GM23248 (cell line): ENCODE results near the gene ZNHIT1. TPM values are rescaled to one million over a fixed set of nuclear protein-coding genes. Genes with fewer than 3 reads are reported as not detected.

Experiments used
- DNase-seq: peaks from one replicate; pipeline ENCODE4 v3.0.0-alpha.2; 2015
- H2AFZ ChIP-seq: fragments of 200-600 bp; sonication (generic); 2 replicates; pipeline ENCODE4 v1.6.1; 2016; ENCODE audit warnings: antibody characterized with exemption
- H3F3A ChIP-seq: fragments of 200-600 bp; sonication (generic); 2 replicates; pipeline ENCODE4 v1.6.1; 2016; ENCODE audit warnings: mild to moderate bottlenecking, antibody characterized with exemption, mixed run types; ENCODE audit not compliant: insufficient read depth
- H3K27ac ChIP-seq: fragments of 200-600 bp; sonication (generic); 2 replicates; pipeline ENCODE4 v1.5.1; 2016; ENCODE audit warnings: mild to moderate bottlenecking
- H3K27me3 ChIP-seq: fragments of 200-600 bp; sonication (generic); replicated peaks from 2 replicates; pipeline ENCODE4 v1.6.1; 2016; ENCODE audit warnings: mild to moderate bottlenecking; ENCODE audit not compliant: insufficient read depth
- H3K36me3 ChIP-seq: fragments of 200-600 bp; sonication (generic); 2 replicates; pipeline ENCODE4 v1.6.1; 2016; ENCODE audit warnings: low read depth, mild to moderate bottlenecking
- H3K4me1 ChIP-seq: fragments of 200-600 bp; sonication (generic); 2 replicates; pipeline ENCODE4 v1.6.1; 2016; ENCODE audit warnings: mild to moderate bottlenecking; ENCODE audit not compliant: insufficient read depth
- H3K4me2 ChIP-seq: fragments of 200-600 bp; sonication (generic); one replicate; pipeline ENCODE4 v1.6.1; 2016; ENCODE audit warnings: mild to moderate bottlenecking; ENCODE audit not compliant: unreplicated experiment
- H3K4me3 ChIP-seq: fragments of 200-600 bp; sonication (generic); 2 replicates; pipeline ENCODE4 v1.5.1; 2016; ENCODE audit warnings: mild to moderate bottlenecking
- H3K79me2 ChIP-seq: fragments of 200-600 bp; sonication (generic); 2 replicates; pipeline ENCODE4 v1.6.1; 2016; ENCODE audit warnings: mild to moderate bottlenecking; ENCODE audit not compliant: insufficient read depth
- H3K9ac ChIP-seq: fragments of 200-600 bp; sonication (generic); 2 replicates; pipeline ENCODE4 v1.6.1; 2016; ENCODE audit warnings: mild to moderate bottlenecking
- H3K9me2 ChIP-seq: fragments of 200-600 bp; sonication (generic); 2 replicates; pipeline ENCODE4 v1.6.1; 2016; ENCODE audit warnings: mixed run types, mild to moderate bottlenecking, moderate library complexity; ENCODE audit not compliant: insufficient read depth
- H3K9me3 ChIP-seq: fragments of 200-600 bp; sonication (generic); one replicate; pipeline ENCODE4 v1.6.1; 2017; ENCODE audit warnings: low read depth
- H4K20me1 ChIP-seq: fragments of 200-600 bp; sonication (generic); 2 replicates; pipeline ENCODE4 v1.6.0; 2016; ENCODE audit not compliant: insufficient read depth
- EZH2 ChIP-seq: fragments of 200-600 bp; sonication (generic); IDR thresholded peaks from 2 replicates; pipeline ENCODE4 v1.6.1; 2018; ENCODE audit warnings: antibody characterized with exemption, mild to moderate bottlenecking; ENCODE audit not compliant: insufficient read depth, poor library complexity, severe bottlenecking
- EZH2phosphoT487 ChIP-seq: fragments of 200-600 bp; sonication (generic); IDR thresholded peaks from 2 replicates; pipeline ENCODE4 v1.6.1; 2018; ENCODE audit warnings: antibody characterized with exemption, moderate library complexity, mild to moderate bottlenecking, low read depth; ENCODE audit not compliant: insufficient read depth
- WGBS, 2 experiments: methylation state at CpG; one replicate each; pipeline ENCODE4 v1.1.6; 2015 to 2017; ENCODE audit warnings: low lambda C conversion rate in 2 of 2, low coverage in 1 of 2; ENCODE audit errors: missing lambda C conversion rate in 2 of 2; 5-methylcytosine and 5-hydroxymethylcytosine counted together
- in situ Hi-C: fragments of 300-500 bp; cut with MboI; formaldehyde crosslinking; loops from 2 replicates; pipeline ENCODE4 v1.15.0; 2020
- polyA plus RNA-seq: library from polyadenylated mRNA; unstranded; fragments of >200 nt; fragmentation: Nextera tagmentation; extraction: Ambion mirVana; gene quantifications from 2 replicates; pipeline ENCODE4 v1.2.1, GENCODE V29; 2016
- total RNA-seq: library from RNA; depleted of rRNA; stranded (reverse); fragments of >200 nt; shearing (Covaris generic); gene quantifications from 2 replicates; pipeline ENCODE4 v1.2.3, GENCODE V29; 2014

The ZNHIT1 gene
- total and polyA plus RNA-seq, 2 experiments from 2014 or later = 98.0 to 119 TPM

DNA sequence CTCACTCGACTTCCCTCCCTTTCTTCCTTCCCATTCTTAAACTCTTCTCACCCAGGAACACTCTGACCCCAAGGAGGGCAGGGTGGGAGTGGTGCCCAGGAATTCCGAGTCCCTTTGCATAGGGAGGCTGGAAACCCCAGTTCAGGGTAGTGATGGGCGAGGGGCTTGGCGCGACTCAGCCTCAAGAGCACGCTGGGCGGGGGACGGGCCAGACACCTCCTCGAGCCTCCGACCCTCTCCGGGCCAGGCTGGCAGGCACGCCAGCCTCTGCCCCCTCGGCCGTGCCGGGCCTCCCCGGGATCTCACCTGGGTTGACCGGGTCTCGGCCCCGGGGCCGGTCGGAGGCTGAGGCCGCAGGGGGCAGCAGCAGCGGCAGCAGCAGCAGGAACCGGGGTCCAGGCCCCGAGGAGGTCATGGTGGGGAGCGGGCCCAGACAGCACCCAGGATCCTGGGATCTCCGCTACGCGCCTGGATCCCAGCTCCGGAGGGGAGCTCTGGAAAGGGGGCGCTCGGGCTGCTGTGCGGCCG, 1.0 kb upstream of the ZNHIT1 start:
- H3K9me2 ChIP-seq = no peaks in the 10 kb centered on the region
- H3K27me3 ChIP-seq = no peaks in the 10 kb centered on the region
- no peak for TF ChIP-seq EZH2phosphoT487
- no peak for TF ChIP-seq EZH2
- H4K20me1 ChIP-seq = no peaks in the 10 kb centered on the region
- no peaks in the 10 kb centered on the region for H3K9me3 ChIP-seq
- peak overlapping the region; percentile 93 for H2AFZ ChIP-seq
- no peak for DNase-seq
- peak overlapping the region; percentile 88 for H3K9ac ChIP-seq
- H3K79me2 ChIP-seq = peaks cover 76% of the 10 kb centered on the region
- WGBS, 2 experiments = 1 to 2% methylated on average over 22 to 31 of the region's 34 CpGs
- H3K36me3 ChIP-seq = peaks cover 18% of the 10 kb centered on the region; the same call in 1 of the 2 replicates
- in situ Hi-C loops = no loop called here
- H3F3A ChIP-seq = no peaks in the 10 kb centered on the region
- H3K27ac ChIP-seq = peak overlapping the region; percentile 94
- peaks cover 21% of the 10 kb centered on the region for H3K4me1 ChIP-seq
- H3K4me3 ChIP-seq = peak overlapping the region; percentile 95
- peak overlapping the region; percentile 93 for H3K4me2 ChIP-seq

DNA sequence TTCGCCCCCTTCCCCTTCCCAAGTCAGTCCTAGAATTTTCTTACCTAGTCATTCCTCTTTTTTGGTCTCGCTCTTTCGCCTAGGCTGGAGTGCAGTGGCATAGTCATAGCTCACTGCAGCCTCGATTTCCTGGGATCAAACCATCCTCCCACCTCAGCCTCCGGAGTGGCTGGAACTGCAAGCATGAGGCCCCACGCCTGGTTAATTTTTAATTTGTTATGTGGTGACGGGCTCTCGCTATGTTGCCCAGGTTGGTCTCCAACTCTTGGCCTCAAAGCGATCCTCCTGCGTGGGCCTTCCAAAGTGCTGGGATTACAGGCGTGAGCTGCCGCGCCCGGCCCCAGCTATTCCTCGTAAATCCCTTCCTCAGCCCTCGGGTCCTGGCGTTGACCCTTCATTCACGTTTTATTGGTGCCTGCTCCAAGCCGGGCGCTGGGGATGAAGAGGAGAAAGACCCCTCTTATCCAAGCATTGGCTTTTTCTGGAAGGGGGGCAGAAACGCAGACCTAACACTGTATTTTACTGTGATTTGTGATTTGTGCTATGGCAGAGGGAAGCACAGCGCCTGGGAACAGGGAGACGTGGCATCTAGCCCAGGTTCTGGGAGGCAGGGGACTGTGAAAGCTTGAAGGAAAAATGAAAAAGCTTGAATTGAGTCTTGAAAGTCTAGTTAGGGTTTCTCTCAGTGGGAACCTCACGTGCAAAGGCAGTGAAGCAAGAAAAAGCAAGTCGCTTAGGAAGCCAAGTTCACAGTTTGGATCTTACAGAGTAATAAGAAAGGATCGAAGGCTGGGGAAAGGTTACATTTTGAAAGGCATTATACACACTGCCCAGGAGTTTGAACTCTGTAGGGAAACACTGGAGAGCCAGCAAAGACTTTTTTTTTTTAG, 516 bp downstream of the ZNHIT1 start:
- peak overlapping the region; percentile 95 for H3K4me2 ChIP-seq
- peaks cover 23% of the 10 kb centered on the region; the same call in 1 of the 2 replicates for H3K36me3 ChIP-seq
- peaks cover 83% of the 10 kb centered on the region for H3K79me2 ChIP-seq
- TF ChIP-seq EZH2phosphoT487 (no peak), EZH2 (no peak)
- H3K4me1 ChIP-seq = peaks cover 21% of the 10 kb centered on the region
- peak overlapping the region; percentile 88 for H3K9ac ChIP-seq
- WGBS, 2 experiments = 1 to 2% methylated on average over 26 of the region's 26 CpGs
- H3K4me3 ChIP-seq = peak overlapping the region; percentile 95
- peak overlapping the region; percentile 94 for H3K27ac ChIP-seq
- no peaks in the 10 kb centered on the region for H4K20me1 ChIP-seq
- no peaks in the 10 kb centered on the region for H3K27me3 ChIP-seq
- H2AFZ ChIP-seq = peak overlapping the region; percentile 93
- H3K9me3 ChIP-seq = no peaks in the 10 kb centered on the region
- no peaks in the 10 kb centered on the region for H3F3A ChIP-seq
- H3K9me2 ChIP-seq = no peaks in the 10 kb centered on the region
- DNase-seq = peak; percentile 66
- in situ Hi-C loops = no loop called here

DNA sequence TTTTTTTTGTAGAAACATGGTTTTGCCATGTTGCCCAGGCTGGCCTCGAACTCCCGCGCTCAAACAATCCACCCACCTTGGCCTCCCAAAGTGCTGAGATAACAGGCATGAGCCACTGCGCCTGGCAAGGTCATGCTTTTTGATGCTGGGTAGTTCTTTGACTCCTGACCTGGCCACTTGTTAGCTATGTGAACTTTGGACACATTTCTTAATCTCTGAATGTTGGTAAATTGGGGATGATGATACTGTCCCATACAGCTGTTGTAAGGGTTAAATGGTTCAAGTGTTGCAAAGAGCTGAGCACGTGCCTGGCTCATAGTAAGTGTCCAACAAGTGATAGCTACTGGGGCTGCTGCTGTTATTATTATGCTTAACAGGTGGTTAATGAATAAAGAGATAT, 2.3 kb downstream of the ZNHIT1 start:
- H3K36me3 ChIP-seq = peaks cover 14% of the 10 kb centered on the region; the same call in 1 of the 2 replicates
- peaks cover 16% of the 10 kb centered on the region for H3K4me1 ChIP-seq
- H2AFZ ChIP-seq = no peak overlapping the region
- H3K27me3 ChIP-seq = no peaks in the 10 kb centered on the region
- DNase-seq = no peak
- H3K27ac ChIP-seq = no peak overlapping the region
- in situ Hi-C loops = no loop called here
- no peaks in the 10 kb centered on the region for H3K9me3 ChIP-seq
- peaks cover 66% of the 10 kb centered on the region for H3K79me2 ChIP-seq
- 90 to 91% methylated on average over 5 of the region's 5 CpGs for WGBS, 2 experiments
- no peak overlapping the region for H3K4me2 ChIP-seq
- H3K9ac ChIP-seq = no peak overlapping the region
- H4K20me1 ChIP-seq = no peaks in the 10 kb centered on the region
- no peak overlapping the region for H3K4me3 ChIP-seq
- no peaks in the 10 kb centered on the region for H3K9me2 ChIP-seq
- TF ChIP-seq EZH2 = no peak
- no peak for TF ChIP-seq EZH2phosphoT487
- H3F3A ChIP-seq = no peaks in the 10 kb centered on the region

DNA sequence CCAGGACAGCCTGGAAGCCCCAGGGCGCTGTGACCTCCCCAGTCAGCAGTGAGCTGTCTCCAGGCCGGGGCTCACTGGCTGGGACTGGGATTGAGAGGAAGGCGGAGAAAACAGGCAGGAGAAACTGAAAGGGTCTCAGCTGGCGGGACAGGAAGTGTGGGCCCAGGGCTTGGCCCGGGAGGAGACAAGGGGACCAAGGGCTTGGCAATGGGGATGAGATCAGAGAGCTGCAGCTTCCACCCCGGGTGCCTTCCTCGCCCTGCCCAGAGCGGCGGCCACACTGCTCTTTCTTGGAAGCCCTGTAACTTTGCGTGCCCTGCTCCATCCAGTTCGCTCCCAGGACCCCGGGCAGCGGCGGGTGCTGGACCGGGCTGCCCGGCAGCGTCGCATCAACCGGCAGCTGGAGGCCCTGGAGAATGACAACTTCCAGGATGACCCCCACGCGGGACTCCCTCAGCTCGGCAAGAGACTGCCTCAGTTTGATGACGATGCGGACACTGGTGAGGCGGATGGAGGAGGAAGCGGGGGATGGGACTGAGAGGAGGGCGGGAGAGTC, 4.4 kb downstream of the ZNHIT1 start:
- Histone ChIP-seq H3K27ac (no peak overlapping the region), H3K9me3 (no peaks in the 10 kb centered on the region), H3K79me2 (peaks cover 46% of the 10 kb centered on the region), H3K36me3 (peaks cover 14% of the 10 kb centered on the region; the same call in 1 of the 2 replicates), H3K27me3 (no peaks in the 10 kb centered on the region), H2AFZ (no peak overlapping the region), H3K4me2 (no peak overlapping the region), H3K9me2 (no peaks in the 10 kb centered on the region), H3K4me1 (peaks cover 8% of the 10 kb centered on the region; the same call in 1 of the 2 replicates), H3K4me3 (no peak overlapping the region), H3F3A (no peaks in the 10 kb centered on the region), H3K9ac (no peak overlapping the region), H4K20me1 (no peaks in the 10 kb centered on the region)
- no peak for DNase-seq
- WGBS, 2 experiments = 96 to 97% methylated on average over 19 to 27 of the region's 27 CpGs
- TF ChIP-seq EZH2 (no peak), EZH2phosphoT487 (no peak)
- in situ Hi-C loops = no loop called here
